GM15510 (cell line): ENCODE data around the gene ATP5PD.

ENCODE experiments used
- POLR2A ChIP-seq: IDR thresholded peaks from 3 replicates; pipeline ENCODE4 v1.6.1; 2011; ENCODE audit warnings: borderline replicate concordance; ENCODE audit not compliant: insufficient read length; ENCODE audit errors: extremely low read depth

ATP5PD gene

DNA sequence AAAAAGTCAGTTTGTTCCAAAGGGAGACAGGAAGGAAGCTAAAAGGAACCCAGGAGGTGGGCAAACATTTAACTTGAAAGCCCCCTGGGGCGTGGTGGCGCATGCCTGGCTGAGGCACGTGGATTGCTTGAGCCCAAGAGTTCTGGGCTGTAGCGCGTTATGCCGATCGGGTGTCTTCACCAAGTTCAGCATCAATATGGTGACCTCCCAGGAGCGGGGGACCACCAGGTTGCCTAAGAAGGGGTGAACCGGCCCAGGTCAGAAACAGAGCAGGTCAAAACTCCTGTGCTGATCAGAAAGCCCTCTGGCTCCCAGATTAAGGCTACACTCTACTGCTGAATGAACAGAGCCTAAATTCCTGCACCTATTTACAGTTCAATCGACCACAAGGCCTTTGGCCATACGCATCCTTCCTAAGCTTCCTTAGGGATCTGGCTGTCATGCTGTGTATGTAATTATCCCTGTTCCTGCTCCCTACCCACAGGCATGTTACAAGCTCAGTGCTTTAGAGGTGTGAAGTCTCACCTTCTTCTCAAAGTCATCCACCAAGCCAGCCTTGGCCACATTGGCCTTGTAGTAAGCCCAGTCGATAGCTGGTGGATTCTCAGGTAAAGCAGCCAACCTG, 5.0 kb downstream of the ATP5PD start:
- TF ChIP-seq POLR2A: no peak

DNA sequence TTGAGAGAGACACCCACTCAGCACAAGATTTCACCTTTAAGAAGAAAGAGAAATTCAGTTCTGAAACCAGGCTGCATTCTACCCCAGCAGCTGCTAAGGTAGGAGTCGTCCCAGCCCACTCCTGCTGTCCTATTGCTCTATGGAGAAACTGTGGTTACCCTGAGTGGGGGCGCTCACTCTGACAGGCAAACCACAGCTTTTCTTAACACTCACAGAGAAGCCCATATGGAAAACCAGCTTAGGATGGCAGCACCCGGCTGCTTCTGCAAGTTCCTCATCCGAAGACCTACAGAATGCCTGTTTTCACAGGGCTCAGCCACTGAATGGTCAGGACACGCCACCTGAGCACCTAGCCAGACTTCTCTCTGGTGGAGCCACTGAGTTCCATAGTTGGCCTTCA, 7.5 kb downstream of the ATP5PD start:
- no peak for TF ChIP-seq POLR2A

DNA sequence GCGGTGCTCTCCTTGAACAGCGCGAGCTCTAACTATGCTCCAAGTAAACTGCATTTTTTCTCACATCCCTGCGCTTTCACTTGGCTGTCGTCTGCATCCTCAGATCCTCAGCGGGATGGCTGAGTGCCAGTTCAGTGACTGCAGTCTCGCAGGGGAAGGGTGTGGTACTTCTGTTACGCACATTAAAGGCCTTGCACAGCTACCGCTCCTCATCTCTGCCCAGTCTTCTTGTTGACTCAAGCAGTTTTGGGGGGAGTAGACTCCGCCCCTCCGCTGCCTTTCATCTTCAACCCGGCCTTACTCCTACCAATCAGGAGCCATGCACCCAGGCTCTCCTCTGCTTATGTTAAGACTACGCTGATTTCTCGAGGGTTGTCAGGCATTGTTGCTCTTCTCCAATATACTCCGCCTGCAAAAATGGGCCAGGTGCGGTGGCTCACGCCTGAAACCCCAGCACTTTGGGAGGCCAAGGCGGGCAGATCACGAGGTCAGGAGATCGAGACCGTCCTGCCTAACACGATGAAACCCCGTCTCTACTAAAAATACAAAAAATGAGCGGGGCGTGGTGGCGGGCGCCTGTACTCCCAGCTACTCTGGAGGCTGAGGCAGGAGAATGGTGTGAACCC, 10.0 kb downstream of the ATP5PD start:
- no peak for TF ChIP-seq POLR2A

DNA sequence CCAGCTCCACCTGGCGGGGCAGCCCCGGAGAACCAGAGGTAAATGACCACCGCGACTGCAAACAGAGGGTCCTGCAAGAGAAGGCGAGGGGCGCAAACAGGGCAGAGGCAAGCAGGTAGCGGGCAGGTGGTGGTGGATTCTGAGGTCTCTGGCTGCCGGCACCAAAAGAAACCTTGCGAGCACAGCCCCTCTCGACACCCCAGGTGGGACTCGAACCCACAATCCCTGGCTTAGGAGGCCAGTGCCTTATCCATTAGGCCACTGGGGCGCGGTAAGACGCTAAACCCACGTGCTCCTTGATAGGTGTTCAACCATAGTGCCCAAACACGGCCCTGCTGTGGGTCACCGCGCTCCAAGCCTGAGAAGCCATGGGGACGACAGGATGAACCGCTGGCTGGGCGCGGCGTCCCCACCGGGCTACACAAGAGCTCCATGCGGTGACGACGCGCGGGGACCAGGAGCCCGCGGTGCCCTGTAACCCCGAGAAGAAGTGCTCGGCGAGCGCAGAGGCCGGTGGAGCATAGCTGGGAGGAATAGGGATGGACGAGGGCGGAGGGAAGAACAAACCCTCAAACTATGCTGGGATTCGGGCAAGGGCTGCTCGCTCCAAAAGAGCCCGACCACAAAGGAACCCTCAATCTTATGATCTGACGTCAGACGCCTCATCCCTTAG, 12.4 kb downstream of the ATP5PD start:
- no peak for TF ChIP-seq POLR2A

DNA sequence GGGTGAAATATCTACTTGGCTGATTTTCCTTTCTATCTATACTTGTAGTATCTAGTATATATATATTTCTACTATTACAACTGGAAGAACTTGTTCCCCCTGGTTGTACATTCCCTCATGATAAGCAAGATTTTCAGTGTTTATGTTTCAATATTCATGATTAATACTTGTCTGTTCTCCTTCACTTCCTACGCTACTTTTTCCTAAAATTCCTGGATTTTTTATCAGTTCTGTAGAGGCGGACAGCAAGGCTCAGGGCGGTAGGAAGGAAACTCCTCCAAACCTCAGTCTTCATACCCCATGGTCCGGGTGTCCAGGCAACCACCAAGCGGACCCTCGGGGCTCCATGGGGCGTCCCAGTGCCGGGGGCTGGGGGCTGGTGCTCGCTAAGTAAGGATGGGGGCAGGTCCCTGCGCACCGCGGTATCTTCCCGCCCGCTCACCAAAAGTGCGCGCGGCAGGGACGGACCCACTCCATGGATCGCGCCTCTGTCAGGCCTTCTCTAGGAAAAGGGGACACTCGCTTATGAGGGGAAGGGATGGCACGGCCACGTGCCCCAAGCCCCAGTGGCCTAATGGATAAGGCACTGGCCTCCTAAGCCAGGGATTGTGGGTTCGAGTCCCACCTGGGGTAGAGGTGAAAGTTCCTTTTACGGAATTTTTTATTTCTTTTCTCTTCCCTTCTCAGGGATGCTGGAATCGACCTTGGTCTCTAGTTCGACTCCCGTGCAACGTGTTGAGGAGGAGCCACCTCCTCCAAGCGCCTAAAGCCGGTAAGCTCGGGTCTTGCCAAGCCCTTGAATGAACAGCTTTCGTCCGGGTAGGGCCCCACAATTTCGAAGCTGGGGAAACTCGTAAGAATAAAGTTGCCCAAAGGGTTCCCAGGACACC, 13.2 kb downstream of the ATP5PD start:
- TF ChIP-seq POLR2A: no peak

DNA sequence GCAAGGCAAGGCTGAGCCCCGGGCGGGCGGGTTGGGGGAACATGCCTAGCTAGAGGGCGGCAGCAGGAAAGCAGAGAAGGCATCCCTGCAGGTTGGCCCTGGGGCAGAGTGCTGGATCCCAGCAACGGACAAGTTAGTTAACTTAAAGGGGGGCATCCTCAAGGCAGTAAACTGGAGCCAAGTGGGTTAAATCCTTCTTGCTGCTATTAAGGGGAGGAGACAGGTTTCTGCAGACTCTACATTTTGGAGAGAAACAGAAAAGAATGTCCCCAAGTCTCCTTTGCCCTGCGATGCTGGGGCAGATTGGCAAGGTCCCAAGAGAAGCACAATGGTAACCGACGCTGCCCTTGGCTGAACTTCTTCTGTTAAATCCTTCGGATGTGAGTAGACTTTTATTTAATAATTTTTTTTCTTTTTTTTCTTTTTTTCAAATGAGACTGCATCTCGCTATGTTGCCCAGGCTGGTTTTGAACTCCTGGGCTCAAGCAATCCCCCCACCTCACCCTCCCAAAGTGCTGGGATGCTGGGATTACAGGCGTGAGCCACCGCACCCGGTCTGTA, 14.0 kb downstream of the ATP5PD start:
- TF ChIP-seq POLR2A: no peak

DNA sequence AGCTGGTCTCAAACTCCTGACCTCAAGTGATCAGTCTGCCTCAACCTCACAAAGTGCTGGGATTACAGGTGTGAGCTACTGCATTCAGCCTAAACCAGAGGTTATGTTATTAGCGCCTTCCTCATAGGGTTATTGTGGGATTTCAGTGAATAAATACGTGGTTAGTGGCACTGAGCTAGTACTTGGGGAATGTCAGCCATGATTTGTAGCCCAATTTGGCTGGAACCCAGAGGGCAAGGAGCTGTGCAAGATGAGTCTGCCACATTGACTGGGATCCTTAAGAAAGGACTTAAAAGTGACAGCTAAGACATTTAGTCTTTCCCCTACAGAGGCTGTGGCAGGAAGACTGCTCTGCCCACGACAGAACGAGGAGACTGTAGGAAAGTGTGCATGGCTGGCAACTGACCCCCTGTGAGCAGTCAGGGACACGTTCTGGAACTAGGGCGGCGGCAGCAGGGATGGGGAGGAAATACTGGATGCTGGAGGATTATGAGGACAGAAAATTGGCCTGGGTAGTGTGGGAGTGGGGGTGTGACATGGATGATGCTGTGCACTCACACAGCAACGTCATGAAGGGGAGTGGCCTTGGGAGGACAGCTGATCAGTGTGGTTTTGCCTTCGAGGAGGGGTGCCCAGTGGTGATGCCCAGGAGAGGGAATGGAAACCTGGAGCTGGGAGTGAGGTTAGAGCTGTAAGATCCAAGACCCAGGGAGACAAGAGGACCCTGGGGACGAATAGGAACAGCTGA, 14.6 kb downstream of the ATP5PD start:
- TF ChIP-seq POLR2A: no peak

DNA sequence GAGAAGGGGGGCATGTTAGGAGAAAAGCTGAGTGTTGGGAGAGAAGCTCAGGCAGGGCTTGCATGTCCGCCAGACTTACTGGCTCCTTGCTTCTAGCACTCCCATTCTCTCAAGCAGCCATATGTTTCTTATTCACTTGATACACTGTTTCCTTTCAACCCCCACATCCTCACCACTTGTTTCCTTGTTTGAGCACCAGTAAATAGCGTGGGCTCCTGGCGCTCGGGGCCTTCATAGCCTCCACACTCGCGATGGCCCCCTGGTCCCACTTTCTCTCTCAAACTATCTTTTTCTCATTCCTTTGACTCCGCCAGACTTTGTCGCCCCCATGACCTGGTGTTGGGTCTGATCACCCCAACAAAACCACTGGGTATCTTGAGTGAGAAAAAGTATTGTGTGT, 16.6 kb downstream of the ATP5PD start:
- TF ChIP-seq POLR2A: no peak

DNA sequence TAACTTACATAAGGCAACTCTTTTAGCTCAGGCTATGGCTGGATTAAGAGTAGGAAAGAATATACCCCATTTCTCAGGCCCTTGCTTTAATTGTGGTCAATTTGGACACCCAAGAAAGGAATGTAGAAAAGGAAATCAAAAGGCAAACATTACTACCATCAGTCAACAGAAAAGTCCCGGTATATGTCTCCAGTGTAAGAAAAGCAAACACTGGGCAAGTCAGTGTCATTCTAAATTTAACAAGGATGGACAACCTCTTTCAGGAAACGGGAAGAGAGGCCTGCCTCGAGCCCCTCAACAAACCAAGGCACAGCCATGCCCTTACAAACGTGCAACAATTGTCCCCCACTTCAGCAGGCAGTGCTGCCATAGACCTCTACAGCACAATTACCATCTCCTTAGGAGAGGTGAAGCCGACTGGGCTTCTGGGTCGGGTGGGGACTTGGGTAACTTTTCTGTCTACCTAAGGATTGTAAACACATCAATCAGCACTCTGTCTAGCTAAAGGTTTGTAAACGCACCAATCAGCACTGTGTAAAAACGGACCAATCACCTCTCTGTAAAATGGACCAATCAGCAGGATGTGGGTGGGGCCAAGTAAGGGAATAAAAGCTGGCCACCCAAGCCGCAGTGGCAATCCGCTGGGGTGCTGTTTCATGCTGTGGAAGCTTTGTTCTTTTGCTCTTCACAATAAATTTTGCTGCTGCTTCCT, 21.9 kb downstream of the ATP5PD start:
- no peak for TF ChIP-seq POLR2A

DNA sequence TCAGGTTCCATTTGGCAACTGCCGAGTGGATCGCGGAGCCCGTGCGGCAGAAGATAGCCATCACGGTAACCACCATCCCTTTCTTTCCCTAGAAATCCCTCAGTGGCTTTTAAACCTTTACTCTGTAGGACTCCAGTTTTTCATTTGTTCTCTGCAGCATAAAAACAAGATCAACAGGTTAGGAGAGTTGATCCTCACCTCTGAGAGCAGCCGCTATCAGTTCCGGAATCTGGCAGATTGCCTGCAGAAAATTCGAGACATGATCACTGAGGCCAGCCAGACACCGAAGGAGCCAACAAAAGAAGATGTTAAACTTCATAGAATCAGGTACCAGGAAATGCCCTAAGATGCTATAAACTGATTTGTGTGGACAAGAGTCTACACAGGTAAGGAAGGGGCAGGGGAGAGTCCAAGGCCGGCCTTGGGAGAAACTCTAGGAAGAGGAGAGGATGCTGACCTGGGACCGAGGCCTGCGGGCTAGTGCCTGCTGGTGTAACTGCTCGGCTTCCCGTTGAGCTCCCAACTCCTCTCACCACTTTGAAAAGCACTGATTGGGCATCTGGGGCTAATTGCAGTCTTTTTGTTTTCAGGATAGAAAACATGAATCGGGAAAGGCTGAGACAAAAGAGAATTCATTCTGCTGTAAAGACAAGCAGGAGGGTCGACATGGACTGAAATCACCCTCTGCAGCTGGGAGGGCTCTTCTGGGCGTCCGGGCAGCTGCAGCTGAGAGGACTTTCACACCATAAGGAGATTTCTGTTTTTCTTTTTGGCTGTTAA, 26.2 kb downstream of the ATP5PD start:
- TF ChIP-seq POLR2A: no peak

DNA sequence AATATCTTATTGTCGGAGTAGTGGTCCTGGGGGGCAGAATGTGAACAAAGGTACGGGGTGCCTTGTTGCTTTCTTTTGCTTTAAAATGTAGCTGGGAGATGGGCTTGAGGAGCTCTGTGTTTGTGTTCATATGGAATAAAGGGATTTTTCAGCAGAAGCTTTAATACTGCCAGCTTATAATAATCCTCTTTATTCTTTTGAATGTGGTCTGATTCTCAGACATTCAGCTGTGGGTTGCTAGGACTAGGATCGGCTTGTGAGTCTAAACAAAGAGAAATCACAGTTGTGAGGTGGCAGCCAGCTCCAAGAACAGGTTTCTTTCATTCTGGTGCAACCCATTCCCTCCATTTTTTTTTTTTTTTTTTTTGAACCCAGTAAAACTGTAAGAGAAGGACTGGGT, 27.1 kb downstream of the ATP5PD start:
- no peak for TF ChIP-seq POLR2A

DNA sequence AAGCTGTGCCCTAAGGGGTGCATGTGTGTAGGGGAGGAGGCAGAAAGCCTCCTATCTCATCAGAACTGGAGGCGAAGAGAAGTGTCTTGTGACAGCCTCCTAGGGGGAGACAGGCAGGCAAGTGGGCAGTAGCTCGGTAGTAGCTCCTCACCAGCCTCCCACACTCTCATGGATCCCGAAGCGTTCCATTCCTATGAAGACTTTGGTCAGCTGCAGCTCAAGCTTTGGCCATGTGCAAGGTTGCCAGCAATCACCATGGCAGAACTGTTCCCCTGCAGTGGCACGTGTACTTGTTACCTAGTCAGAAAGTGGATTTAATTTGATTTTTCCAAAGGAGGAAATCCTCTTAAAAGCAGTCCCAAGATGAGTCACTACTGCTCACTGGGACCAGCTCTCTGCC, 27.6 kb downstream of the ATP5PD start:
- TF ChIP-seq POLR2A: no peak

DNA sequence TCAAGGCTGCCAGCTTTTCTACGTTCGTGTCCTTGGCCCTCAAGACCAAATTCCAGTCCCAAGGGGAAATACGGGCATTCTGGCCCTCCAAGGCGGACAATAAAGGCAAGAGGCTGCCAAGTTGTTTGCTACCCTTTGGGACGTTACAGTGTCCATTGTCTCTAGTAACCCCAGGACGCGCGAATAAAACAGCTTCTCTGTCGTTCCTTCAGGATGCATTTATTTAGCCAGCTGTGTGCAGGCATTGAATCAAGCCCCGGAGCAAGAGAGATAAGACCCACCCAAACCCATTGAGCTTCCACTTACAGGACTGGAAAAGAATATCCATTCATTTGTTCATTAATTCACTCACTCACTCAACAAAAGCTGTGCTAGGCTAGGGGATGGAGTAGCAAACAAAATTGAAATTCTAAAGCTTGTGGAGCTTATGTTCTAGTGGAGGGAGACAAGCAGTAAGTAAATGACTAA, 33.6 kb downstream of the ATP5PD start:
- no peak for TF ChIP-seq POLR2A
